GM18909 (cell line): ENCODE measurements around the gene FOXD3.

Source experiments
- ATAC-seq: cut with Tn5 transposase; IDR thresholded peaks from one replicate; pipeline ENCODE4 v1.9.1; 2021; ENCODE audit warnings: mild to moderate bottlenecking; ENCODE audit not compliant: unreplicated experiment, poor library complexity

The FOXD3 gene

GRCh38 chr1:63320022-63320721 lies 2.2 kb upstream of the FOXD3 start:
- no peak for ATAC-seq

DNA sequence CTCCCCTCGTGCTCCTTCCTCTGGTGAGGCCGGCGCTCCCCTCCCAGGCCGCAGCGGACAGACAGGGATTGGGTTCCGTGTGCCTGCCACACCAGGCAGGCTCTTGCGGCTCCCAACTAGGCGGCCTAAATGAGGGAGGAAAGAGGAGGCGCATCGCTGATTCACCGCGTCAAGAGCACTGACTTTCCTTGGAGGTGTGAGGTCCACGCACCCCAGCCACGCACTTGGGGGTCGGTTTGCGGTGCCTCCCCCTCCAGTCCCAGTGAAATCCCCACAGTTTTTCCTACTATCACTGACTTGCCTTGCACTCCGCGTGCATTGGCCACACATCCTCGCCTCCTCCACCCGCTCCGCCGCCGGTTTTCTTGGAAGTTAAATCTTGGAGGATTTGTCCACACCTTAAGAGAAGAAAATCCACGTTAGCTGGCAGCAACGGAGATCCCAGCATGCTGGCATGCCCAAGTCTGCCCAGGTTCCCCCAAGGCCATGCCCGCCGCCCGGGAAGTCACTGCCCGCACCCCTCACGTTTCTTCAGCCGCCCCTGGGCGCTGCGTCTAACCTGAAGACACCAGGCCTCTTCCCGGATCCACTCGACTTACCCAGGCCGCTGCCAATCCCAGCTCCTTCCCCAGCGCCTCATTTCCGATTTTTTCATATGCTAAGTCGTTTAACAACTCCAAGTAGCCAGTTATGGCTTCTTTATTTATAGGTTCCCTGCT lies 1.1 kb upstream of the FOXD3 start:
- ATAC-seq: no peak

GRCh38 chr1:63321785-63322113 lies 618 bp upstream of the FOXD3 start:
- no peak for ATAC-seq

DNA sequence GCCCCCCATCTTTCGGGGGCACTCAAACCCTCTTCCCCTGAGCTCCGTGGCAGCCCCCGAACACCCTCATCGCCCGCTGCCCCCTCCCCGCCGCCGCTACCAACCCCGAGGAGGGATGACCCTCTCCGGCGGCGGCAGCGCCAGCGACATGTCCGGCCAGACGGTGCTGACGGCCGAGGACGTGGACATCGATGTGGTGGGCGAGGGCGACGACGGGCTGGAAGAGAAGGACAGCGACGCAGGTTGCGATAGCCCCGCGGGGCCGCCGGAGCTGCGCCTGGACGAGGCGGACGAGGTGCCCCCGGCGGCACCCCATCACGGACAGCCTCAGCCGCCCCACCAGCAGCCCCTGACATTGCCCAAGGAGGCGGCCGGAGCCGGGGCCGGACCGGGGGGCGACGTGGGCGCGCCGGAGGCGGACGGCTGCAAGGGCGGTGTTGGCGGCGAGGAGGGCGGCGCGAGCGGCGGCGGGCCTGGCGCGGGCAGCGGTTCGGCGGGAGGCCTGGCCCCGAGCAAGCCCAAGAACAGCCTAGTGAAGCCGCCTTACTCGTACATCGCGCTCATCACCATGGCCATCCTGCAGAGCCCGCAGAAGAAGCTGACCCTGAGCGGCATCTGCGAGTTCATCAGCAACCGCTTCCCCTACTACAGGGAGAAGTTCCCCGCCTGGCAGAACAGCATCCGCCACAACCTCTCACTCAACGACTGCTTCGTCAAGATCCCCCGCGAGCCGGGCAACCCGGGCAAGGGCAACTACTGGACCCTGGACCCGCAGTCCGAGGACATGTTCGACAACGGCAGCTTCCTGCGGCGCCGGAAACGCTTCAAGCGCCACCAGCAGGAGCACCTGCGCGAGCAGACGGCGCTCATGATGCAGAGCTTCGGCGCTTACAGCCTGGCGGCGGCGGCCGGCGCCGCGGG lies 837 bp downstream of the FOXD3 start:
- ATAC-seq: no peak

GRCh38 chr1:63323865-63324778 lies 1.8 kb downstream of the FOXD3 start:
- no peak for ATAC-seq

- no peak for ATAC-seq
Observed at GRCh38 chr1:63324779-63325119, 2.4 kb downstream of the FOXD3 start.

DNA sequence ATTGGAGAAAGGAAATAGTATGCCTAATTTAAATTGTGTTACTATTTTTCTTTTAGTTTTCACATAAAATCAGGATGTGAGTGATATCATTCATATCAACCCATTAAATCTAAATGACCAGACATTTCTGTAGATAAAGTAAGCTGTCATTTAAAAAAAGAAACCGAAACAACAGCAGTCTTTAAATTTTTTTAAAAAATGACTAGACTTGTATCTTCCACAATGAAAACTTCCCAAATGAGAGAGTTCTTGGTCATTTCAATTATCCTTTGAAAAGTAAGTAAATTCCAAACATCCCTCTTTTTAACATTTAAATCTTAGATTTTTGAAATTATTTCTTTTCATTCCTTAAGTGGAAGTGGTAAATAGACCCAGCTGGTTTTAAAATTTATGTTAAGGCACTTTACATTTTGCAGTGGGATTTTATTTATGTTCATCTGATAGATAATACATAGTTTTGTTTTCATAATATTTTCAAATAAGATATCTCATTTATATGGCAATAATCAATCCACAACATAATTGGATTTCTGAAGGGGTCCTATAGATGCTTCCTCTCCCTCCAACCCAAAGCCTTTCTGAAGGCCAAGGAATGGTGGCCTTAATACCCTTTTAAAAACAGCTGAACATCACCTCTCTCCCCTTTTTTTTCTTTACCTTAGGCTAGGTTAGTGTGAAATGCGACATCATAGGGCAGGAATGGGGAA lies 3.1 kb downstream of the FOXD3 start:
- ATAC-seq: no peak

DNA sequence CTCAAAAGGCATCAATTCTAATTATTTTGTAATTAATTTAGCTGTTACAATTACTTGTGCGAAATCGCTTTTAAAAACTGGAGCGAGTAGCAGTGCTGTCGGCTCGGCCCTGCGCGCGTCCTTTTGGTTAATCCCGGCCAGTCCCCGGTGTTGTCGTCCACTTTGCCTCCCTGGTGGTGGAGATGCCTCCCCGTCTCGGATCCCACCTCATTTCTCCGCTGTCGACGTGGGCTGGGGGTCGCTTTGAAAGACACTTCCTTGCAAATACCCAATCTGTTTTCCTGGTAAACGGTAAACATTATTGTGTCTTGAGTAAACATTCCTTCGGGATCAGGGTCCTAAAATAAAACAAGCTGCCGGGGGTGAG lies 3.7 kb downstream of the FOXD3 start:
- ATAC-seq: no peak

GRCh38 chr1:63326473-63327380 lies 4.4 kb downstream of the FOXD3 start:
- ATAC-seq: no peak

DNA sequence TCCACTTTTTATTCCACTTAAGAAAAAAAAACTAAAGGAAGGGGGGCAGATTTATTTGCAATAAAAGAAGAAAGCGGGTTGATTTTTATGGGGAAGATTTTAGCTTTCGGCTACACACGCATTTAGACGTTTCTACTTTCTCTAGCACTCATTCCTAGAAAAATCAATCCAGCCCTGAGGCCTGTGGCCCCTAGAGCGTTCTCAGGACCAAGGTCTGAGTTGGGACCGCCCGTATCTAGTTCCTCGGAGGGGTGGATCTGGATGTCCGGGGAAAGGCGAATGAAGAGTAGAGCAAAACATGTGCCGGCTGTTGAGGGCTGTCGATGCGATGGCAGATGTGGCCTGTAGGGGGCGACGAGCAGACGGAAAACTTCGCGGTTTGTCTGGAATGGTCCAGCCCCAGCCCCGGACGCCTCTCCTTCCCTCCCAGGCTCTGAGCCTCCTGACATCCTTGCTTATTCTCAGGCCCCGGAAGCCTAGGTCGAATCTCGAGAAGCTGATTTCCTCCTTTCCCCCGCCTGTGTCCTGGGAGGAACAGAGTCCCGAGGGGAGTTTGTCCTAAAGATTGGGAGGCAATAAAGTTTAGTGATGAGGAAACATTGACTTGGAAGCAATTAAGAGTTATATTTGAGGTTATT lies 5.2 kb downstream of the FOXD3 start:
- ATAC-seq: peak; percentile 58

DNA sequence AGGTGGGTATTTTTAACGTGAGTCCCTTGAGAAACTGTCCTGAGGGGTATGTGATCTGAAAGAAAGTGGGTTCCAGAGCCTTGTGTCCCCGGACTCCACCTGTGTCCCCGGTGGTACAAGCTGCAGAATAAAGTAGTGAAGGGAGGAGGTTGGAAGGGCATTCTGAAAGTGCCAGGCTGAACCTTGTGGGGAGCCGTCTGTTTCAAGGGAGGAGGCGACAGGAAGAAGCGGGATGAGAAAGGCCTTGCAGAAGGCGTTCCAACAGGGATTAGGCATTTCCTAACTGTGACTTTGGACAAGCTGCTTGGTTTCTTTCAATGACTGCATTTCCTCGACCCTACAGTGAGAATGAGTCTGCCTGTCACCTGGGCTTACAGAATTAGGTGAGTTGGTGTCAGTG lies 5.8 kb downstream of the FOXD3 start:
- no peak for ATAC-seq

DNA sequence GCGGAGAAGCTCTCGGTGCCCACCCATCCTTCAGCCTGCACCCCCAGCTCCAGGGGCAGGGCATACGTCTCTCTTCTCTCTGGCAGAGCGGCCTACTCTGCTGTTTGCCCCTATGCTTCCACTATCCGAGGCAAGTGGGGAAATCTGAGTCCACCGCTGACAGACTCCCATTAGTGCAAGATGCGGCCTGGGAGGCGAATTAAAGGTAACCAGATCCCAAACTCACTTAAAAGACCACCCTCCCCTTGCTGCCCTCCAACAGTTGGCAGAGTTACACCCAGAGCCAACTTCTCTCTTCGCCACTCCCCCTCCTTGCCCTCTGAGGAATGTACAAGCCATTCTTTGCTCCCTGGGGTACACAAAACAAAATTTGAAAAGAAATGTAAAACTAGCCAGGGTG lies 6.4 kb downstream of the FOXD3 start:
- no peak for ATAC-seq

- ATAC-seq: no peak
Observed at GRCh38 chr1:63329621-63330330, 7.4 kb downstream of the FOXD3 start.

- no peak for ATAC-seq
Observed at GRCh38 chr1:63330331-63330916, 8.1 kb downstream of the FOXD3 start.

DNA sequence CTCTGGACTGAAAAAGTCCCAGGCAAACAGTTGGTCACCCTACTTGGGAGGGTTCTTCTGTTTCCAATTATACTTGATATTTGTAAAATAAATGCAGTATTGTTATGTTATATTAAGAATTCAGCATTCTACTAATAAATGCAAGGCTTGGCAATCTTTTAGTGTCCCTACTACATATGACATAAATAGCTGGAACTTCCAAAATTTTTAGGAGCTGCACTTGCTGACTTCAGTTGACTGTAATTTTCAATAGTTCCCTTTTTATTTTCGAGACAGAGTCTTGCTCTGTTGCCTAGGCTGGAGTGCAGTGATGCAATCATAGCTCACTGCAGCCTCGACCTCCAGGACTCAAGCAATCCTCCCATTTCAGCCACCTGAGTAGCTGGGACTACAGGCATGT lies 20.0 kb downstream of the FOXD3 start:
- ATAC-seq: no peak

- no peak for ATAC-seq
Observed at GRCh38 chr1:63343922-63344321, 21.6 kb downstream of the FOXD3 start.

GRCh38 chr1:63350320-63350719 lies 28.0 kb downstream of the FOXD3 start:
- no peak for ATAC-seq
